Measurements from ENCODE around the gene MYO18A.
"Not testable (repeated sequence)": the region's sequence is repeated elsewhere in the genome, so short reads cannot be mapped to it uniquely, and the experiment has no call there.

MYO18A gene

DNA sequence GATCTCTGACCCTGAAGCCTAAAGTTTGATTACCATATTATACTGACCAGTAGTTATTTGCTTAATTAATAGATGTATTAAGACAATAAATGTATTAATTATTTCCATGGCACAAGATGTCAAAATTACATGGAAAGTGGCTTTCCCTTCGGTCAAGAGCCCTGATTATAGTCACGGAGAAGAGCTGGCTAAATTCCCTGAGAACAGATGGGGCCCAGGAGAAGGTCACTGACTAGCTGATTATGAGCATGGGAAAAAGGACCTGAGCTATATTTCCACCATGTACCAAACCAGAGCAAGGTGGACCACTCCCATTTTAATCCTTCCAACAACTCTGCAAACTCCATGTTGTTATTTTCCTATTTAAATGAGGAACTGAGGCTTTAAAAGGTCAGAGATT, 12.9 kb upstream of the MYO18A start:
- no peak for DNase-seq

DNA sequence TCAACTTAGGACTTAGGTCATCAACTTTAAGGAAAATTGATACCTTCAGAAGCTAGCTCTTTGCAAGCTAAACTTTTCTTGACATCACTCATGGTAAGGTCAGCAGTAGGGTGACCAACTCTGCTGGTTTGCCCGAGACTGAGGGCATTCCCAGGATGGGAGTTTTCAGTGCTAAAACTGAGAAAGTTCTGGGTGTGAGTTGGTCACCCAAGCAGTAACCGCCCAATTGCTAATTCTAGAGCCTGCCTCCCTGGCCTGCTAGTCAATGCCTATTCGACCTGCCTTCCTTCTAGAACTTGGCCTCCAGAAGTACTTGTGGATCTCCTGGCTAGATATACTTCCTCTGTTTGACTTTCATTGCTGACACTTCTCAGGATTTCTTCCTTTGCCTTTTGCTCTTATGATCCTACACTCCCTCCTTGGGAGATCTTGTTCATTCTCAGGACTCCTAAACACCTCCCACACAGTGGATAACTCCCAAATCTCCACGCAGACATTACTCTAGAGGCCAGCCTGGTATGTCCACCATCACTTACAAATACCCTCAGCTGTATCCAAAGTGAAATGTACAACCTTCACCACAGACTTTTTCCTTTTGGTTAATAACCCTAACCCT, 10.5 kb upstream of the MYO18A start:
- no peak for DNase-seq

DNA sequence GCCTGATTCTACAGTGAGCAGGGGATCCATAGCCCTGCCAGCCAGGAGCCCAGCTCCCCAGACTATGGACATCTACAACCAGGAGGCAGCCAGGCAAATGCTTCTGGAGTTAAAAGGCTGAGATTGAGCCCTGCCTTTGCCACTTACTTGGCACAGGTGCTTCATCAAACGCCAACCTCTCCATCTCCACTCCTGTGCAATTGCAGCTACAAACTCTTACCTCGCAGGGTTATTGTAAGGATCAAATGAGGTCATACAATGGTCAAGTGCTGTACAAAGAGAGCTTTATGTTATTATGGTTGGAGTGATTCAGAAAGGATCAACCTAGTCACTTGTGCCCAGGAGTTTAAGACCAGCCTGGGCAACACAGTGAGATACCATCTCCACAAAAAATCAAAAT, 9.8 kb upstream of the MYO18A start:
- DNase-seq = no peak

GRCh38 chr17:29189355-29189754, 9.2 kb upstream of the MYO18A start:
- DNase-seq = no peak

- no peak for DNase-seq
Observed at GRCh38 chr17:29181226-29181625, 1.0 kb upstream of the MYO18A start.

- DNase-seq = no peak
Observed at GRCh38 chr17:29180788-29181160, 576 bp upstream of the MYO18A start.

DNA sequence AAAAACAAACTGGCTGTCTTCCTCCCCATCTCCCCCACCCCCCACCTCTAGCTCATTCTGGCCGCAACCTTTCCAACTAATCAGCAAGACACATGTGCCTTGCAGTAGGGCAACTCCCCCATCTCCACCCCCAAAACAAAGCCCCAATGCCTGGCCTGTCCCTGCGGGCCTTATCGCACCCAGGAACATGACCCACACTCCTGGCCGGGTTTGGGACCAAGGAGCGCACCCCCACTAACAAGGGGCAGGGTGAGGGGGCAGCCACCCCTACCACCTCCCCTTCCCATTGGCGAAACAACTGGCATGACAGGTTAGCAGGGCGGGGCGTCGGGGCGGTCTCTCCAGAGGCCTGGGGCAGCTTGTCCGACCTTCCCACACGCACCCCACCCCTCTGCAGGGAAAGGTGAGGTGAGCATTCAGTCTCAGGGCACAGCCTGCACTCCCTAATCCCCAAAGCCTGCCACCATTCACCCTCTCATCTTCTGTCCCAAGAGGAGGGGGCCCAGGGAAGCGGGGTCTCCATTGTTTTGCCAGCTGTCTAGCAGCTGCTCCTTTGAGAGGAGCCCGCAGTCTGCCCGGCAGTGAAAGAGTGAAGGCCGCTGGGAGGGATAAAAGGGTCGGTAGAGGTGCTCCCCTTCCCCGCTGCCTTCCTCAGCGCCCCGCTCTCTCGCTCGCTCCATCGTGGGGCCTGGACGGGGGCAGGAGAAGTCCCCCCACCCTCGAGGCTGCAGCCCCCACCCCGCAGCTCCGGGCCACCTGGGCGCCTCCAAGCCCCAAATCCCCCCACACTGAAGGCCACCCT, 765 bp downstream of the MYO18A start:
- peak; percentile 94 for DNase-seq

- no peak for DNase-seq
Observed at GRCh38 chr17:29178750-29179231, 1.4 kb downstream of the MYO18A start.

DNA sequence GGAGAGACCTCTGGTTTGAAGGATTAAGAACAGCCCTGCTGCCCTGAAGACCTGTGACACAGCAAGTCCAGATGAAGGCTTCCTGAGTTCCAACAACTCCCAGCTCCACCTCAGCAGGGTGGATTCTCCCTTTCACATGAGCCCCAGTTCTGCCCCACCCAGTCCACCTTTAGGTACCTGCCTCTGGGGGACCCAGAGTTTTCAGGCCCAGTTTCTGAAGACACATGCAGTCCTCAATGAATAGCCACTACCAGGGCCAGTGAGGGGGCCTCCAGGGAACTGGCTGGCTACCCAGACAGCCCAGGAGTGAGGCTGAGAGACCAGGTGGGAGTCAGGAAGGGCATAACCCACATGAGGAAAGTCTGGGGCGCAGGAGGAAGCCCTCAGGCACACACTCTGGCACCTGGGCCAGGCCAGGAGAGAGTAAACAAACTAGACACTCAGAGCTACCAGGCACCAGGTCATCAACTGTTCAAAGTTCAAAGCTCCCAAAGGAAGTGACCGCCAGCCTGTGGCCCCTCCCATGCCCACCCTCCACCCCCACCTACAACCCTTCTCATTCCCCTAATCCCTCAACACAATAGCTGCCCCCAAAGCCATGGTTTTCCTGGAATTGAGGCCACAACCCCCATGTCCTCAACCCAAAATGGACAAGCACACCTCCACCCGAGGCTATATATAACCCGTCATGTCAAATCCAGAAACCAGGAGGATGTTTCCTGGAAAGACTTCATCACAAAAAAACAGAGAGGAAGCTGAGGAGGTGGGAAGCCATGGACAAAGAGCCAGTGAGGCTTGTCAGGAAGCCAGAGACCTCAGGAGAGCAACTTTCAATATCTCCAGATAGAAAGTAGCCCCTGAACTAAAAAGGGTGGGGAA, 2.1 kb downstream of the MYO18A start:
- DNase-seq = peak; percentile 46

DNA sequence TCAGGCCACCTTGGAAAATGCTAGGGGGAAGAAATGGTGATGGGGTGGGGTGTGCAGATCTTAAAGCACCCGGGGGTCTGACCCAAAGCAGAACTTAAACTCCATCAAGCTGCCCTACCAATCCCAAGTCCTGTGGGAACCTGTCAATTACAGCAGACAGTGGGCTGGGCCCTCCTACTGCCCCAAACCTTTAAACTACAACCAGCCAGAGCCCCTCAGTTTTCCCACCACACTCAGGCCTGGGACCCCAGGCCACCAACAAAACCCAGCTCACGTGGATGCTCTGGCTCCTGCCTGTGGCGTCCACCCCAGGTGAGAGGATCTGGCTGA, 2.7 kb downstream of the MYO18A start:
- no peak for DNase-seq

DNA sequence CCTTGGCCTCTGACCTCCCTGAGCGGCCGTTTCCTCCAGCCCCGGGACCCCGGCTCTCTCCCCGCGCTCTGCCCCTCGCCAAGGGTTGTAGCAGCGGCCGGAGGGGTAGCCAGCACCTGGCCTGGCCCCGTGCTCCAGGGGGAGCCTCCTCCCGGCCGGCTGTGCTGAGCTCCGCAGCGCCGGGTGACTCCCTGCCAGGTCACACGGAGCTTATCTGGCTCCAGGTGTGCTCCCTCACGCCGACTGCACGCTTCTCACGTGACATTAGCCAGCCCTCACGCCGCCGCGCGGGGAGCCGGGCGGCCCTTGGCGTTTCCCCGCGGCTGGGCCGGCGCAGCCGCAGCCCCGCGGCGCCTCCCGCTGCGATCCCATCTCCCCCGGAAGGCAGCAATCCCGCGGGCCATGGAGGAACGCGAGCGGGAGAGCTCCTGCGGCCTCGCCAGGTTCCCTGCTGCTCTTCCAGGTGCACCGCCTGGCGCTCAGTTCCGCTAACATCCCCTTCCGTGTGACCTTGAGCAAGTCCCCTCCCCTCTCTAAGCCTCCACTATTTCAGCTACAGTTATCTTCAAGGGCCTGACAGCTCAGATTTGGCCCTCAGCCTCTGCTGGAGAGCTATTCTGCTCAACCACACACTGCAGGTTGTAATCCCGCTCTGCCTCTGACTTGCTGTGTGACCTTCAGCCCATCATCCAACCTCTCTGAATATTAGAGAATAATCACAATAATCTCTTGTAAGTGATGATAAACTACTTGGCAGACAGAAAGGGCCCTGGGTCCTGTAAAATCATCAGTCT, 3.4 kb downstream of the MYO18A start:
- peak; percentile 76 for DNase-seq

DNA sequence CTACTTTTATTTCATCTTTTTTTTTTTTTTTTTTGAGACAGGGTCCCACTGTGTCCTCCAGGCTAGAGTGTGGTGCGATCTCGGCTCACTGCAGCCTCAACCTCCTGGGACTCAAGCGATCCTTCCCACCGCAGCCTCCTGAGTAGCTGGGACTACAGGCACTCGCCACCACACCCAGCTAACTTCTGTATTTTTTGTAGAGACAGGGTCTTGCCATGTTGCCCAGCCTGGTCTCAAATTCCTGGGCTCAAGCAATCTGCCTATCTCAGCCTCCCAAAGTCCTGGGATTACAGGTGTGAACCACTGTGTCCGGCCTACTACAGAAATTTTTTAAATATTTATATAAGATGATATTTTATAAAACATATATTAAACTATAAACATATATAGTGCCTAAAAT, 4.8 kb downstream of the MYO18A start:
- no peak for DNase-seq

DNA sequence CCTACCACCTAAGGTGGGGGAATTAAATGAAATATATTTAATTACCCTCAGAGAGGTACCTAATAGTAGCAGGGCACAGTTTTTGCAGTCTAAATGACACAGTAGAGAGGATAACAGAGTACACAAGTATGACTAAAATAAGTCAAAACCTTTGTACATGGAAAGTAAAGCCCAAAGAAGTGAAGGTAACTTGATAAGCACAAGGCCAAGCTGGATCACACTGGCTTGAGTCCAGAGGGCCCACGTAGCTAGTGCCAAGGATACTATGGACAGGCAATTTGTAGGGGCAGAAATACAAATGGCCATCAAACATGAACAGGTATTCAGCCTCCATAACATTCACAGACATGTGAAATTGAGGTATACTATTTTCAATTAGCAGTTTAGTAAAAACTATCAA, 7.6 kb downstream of the MYO18A start:
- no peak for DNase-seq

DNA sequence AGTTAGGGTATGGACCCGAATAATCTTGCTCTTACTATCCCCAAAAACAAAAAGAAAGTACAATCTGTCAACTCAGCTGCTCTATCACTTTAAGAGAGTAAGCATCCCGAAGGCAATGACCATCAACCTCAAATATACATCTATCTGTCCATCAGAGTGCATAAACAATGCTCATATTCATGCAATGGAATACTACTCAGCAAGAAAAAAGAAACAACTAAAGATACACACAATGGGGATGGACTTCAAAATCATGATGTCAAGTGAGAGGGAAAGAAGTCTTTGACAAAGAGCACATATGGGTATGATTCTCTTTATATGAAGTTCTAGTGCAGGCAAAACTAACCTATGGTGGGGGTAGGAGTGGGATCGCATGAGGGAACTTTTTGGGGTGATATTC, 9.5 kb downstream of the MYO18A start:
- no peak for DNase-seq

- DNase-seq = no peak
Observed at GRCh38 chr17:29169806-29170591, 10.2 kb downstream of the MYO18A start.

GRCh38 chr17:29168759-29169126, 11.5 kb downstream of the MYO18A start:
- DNase-seq = not testable (repeated sequence)

GRCh38 chr17:29168079-29168758, 12.0 kb downstream of the MYO18A start:
- DNase-seq = no peak

- no peak for DNase-seq
Observed at GRCh38 chr17:29167393-29168078, 12.7 kb downstream of the MYO18A start.

- DNase-seq = no peak
Observed at GRCh38 chr17:29166507-29166887, 13.7 kb downstream of the MYO18A start.

- DNase-seq = no peak
Observed at GRCh38 chr17:29165800-29166506, 14.2 kb downstream of the MYO18A start.

All from hematopoietic multipotent progenitor cell treated with erythropoietin and hydrocortisone succinate and interleukin-3 and kit ligand, for 8 days (in vitro differentiated cells).